ENCODE results near the gene ADGRL3. TPM values are rescaled to one million over a fixed set of nuclear protein-coding genes. Genes with fewer than 3 reads are reported as not detected.
"Not testable (repeated sequence)": the region's sequence is repeated elsewhere in the genome, so short reads cannot be mapped to it uniquely, and the experiment has no call there.

Gene ADGRL3
- total RNA-seq, 1 donor from 2014 or later, result 34.5 TPM

GRCh38 chr4:61753739-61754138 is 553.6 kb downstream of the ADGRL3 start:
- H3K27ac Mint-ChIP-seq (ENCODE audit: unreplicated experiment), result no peak overlapping the region
- peaks cover 24% of the 10 kb centered on the region for H3K36me3 Mint-ChIP-seq (ENCODE audit: low read depth)
- DNase-seq (ENCODE audit: low read depth, low spot score), result no peak
- no peak overlapping the region for H3K4me3 Mint-ChIP-seq
- TF ChIP-seq CTCF (conservative IDR thresholded peaks at IDR 0.05), result no peak
- H3K27me3 Mint-ChIP-seq (ENCODE audit: low read depth), result no peaks in the 10 kb centered on the region
- H3K9me3 Mint-ChIP-seq, result peaks cover 2% of the 10 kb centered on the region
- no peaks in the 10 kb centered on the region for H3K4me1 Mint-ChIP-seq

DNA sequence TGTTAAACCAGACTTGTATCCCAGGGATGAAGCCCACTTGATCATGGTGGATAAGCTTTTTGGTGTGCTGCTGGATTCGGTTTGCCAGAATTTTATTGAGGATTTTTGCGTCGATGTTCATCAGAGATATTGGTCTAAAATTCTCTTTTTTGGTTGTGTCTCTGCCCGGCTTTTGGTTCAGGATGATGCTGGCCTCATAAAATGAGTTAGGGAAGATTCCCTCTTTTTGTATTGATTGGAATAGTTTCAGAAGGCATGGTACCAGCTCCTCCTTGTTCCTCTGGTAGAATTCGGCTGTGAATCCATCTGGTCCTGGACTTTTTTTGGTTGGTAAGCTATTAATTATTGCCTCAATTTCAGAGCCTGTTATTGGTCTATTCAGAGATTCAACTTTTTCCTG is 556.8 kb downstream of the ADGRL3 start:
- H3K27me3 Mint-ChIP-seq (ENCODE audit: low read depth); H3K9me3 Mint-ChIP-seq; H3K27ac Mint-ChIP-seq (ENCODE audit: unreplicated experiment); H3K4me1 Mint-ChIP-seq; H3K4me3 Mint-ChIP-seq; DNase-seq (ENCODE audit: low read depth, low spot score): not testable (repeated sequence)
- peaks cover 36% of the 10 kb centered on the region for H3K36me3 Mint-ChIP-seq (ENCODE audit: low read depth)

DNA sequence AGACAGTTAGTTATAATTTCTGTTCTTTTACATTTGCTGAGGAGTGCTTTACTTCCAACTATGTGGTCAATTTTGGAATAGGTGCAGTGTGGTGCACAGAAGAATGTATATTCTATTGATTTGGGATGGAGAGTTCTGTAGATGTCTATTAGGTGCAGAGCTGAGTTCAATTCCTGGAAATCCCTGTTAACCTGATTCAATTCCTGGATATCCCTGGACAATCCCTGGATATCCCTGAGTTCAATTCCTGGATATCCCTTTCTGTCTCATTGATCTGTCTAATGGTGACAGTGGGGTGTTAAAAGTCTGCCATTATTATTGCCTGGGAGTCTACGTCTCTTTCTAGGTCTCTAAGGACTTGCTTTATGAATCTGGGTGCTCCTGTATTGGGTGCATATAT is 557.9 kb downstream of the ADGRL3 start:
- not testable (repeated sequence) for H3K4me3 Mint-ChIP-seq; H3K9me3 Mint-ChIP-seq; H3K27ac Mint-ChIP-seq (ENCODE audit: unreplicated experiment); DNase-seq (ENCODE audit: low read depth, low spot score); H3K4me1 Mint-ChIP-seq; H3K27me3 Mint-ChIP-seq (ENCODE audit: low read depth)
- peaks cover 35% of the 10 kb centered on the region for H3K36me3 Mint-ChIP-seq (ENCODE audit: low read depth)

DNA sequence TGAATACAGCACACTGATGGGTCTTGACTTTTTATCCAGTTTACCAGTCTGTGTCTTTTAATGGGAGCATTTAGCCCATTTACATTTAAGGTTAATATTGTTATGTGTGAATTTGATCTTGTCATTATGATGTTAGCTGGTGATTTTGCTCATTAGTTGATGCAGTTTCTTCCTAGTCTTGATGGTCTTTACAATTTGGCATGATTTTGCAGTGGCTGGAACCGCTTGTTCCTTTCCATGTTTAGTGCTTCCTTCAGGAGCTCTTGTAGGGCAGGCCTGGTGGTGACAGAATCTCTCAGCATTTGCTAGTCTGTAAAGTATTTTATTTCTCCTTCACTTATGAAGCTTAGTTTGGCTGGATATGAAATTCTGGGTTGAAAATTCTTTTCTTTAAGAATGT is 558.5 kb downstream of the ADGRL3 start:
- not testable (repeated sequence) for H3K27ac Mint-ChIP-seq (ENCODE audit: unreplicated experiment); H3K4me1 Mint-ChIP-seq; H3K27me3 Mint-ChIP-seq (ENCODE audit: low read depth); H3K4me3 Mint-ChIP-seq; DNase-seq (ENCODE audit: low read depth, low spot score); H3K9me3 Mint-ChIP-seq
- H3K36me3 Mint-ChIP-seq (ENCODE audit: low read depth), result peaks cover 33% of the 10 kb centered on the region

GRCh38 chr4:61759245-61759644 is 559.1 kb downstream of the ADGRL3 start:
- DNase-seq (ENCODE audit: low read depth, low spot score); H3K27ac Mint-ChIP-seq (ENCODE audit: unreplicated experiment); H3K9me3 Mint-ChIP-seq; H3K4me3 Mint-ChIP-seq; H3K4me1 Mint-ChIP-seq; H3K27me3 Mint-ChIP-seq (ENCODE audit: low read depth): not testable (repeated sequence)
- peaks cover 33% of the 10 kb centered on the region for H3K36me3 Mint-ChIP-seq (ENCODE audit: low read depth)

GRCh38 chr4:61759885-61760284 is 559.8 kb downstream of the ADGRL3 start:
- not testable (repeated sequence) for H3K4me1 Mint-ChIP-seq; H3K27me3 Mint-ChIP-seq (ENCODE audit: low read depth); H3K4me3 Mint-ChIP-seq; H3K9me3 Mint-ChIP-seq; DNase-seq (ENCODE audit: low read depth, low spot score); H3K27ac Mint-ChIP-seq (ENCODE audit: unreplicated experiment)
- peaks cover 33% of the 10 kb centered on the region for H3K36me3 Mint-ChIP-seq (ENCODE audit: low read depth)

- no peak for TF ChIP-seq CTCF (conservative IDR thresholded peaks at IDR 0.05)
- peaks cover 5% of the 10 kb centered on the region for H3K9me3 Mint-ChIP-seq
- no peak for DNase-seq (ENCODE audit: low read depth, low spot score)
- no peak overlapping the region for H3K27ac Mint-ChIP-seq (ENCODE audit: unreplicated experiment)
- H3K36me3 Mint-ChIP-seq (ENCODE audit: low read depth), result peaks cover 36% of the 10 kb centered on the region
- H3K27me3 Mint-ChIP-seq (ENCODE audit: low read depth), result no peaks in the 10 kb centered on the region
- H3K4me1 Mint-ChIP-seq, result no peaks in the 10 kb centered on the region
- H3K4me3 Mint-ChIP-seq, result no peak overlapping the region
Measured at GRCh38 chr4:61760820-61761219, 560.7 kb downstream of the ADGRL3 start.

GRCh38 chr4:61762722-61763627 is 562.8 kb downstream of the ADGRL3 start:
- peaks cover 5% of the 10 kb centered on the region for H3K9me3 Mint-ChIP-seq

More at GRCh38 chr4:61762722-61763627, 562.8 kb downstream of the ADGRL3 start:
- Mint-ChIP-seq H3K4me3 (no peak overlapping the region), H3K4me1 (no peaks in the 10 kb centered on the region), H3K27ac (ENCODE audit: unreplicated experiment) (no peak overlapping the region), H3K36me3 (ENCODE audit: low read depth) (peaks cover 36% of the 10 kb centered on the region), H3K27me3 (ENCODE audit: low read depth) (peaks cover under 1% of the 10 kb centered on the region)
- no peak for TF ChIP-seq CTCF (conservative IDR thresholded peaks at IDR 0.05)
- no peak for DNase-seq (ENCODE audit: low read depth, low spot score)
